ENCODE results near the gene PDCD1.
"Not testable (repeated sequence)": the region's sequence is repeated elsewhere in the genome, so short reads cannot be mapped to it uniquely, and the experiment has no call there.

Gene PDCD1

GRCh38 chr2:241877989-241878970 lies 19.6 kb upstream of the PDCD1 start:
- DNase-seq (ENCODE audit: low spot score): peak; percentile 74

- DNase-seq (ENCODE audit: low spot score): no peak
These were observed 18.5 kb upstream of the PDCD1 start for GRCh38 chr2:241877197-241877685.

GRCh38 chr2:241876528-241877196 lies 18.0 kb upstream of the PDCD1 start:
- no peak for DNase-seq (ENCODE audit: low spot score)

- not testable (repeated sequence) for DNase-seq (ENCODE audit: low spot score)
These were observed 17.2 kb upstream of the PDCD1 start for GRCh38 chr2:241875754-241876527.

- no peak for DNase-seq (ENCODE audit: low spot score)
These were observed 15.7 kb upstream of the PDCD1 start for GRCh38 chr2:241874277-241874925.

GRCh38 chr2:241873803-241874110 lies 15.1 kb upstream of the PDCD1 start:
- no peak for DNase-seq (ENCODE audit: low spot score)

- no peak for DNase-seq (ENCODE audit: low spot score)
These were observed 14.5 kb upstream of the PDCD1 start for GRCh38 chr2:241873081-241873802.

- no peak for DNase-seq (ENCODE audit: low spot score)
These were observed 13.6 kb upstream of the PDCD1 start for GRCh38 chr2:241872313-241872642.

GRCh38 chr2:241871538-241872312 lies 13.0 kb upstream of the PDCD1 start:
- DNase-seq (ENCODE audit: low spot score): no peak

GRCh38 chr2:241870611-241871537 lies 12.2 kb upstream of the PDCD1 start:
- no peak for DNase-seq (ENCODE audit: low spot score)

GRCh38 chr2:241870081-241870541 lies 11.4 kb upstream of the PDCD1 start:
- no peak for DNase-seq (ENCODE audit: low spot score)

- DNase-seq (ENCODE audit: low spot score): no peak
These were observed 10.6 kb upstream of the PDCD1 start, which contains the start of gene RTP5 for GRCh38 chr2:241869087-241869961. RTP5 (plus strand) TSS chr2:241869729; CDS start chr2:241869757, 28 bp downstream.

- DNase-seq (ENCODE audit: low spot score): no peak
These were observed 10.0 kb upstream of the PDCD1 start for GRCh38 chr2:241868661-241869081.

- DNase-seq (ENCODE audit: low spot score): no peak
These were observed 9.2 kb upstream of the PDCD1 start for GRCh38 chr2:241867776-241868420.

- DNase-seq (ENCODE audit: low spot score): no peak
These were observed 8.3 kb upstream of the PDCD1 start for GRCh38 chr2:241866790-241867645.

- no peak for DNase-seq (ENCODE audit: low spot score)
These were observed 7.5 kb upstream of the PDCD1 start for GRCh38 chr2:241865957-241866789.
